Lung (tissue), 16 donors: ENCODE data around the gene KRT25. TPM values are rescaled to one million over a fixed set of nuclear protein-coding genes. Genes with fewer than 3 reads are reported as not detected.
A peak's percentile ranks its signal among the peaks of the same experiment; 100 is the strongest.

Source experiments
- ATAC-seq: fragments of 200-7000 bp; cut with Tn5 transposase; one replicate; pipeline ENCODE4 v1.9.1; 2020; ENCODE audit warnings: moderate number of reproducible peaks; ENCODE audit not compliant: insufficient read depth, low FRiP score
- DNase-seq, 3 donors: peaks; one replicate each; pipeline ENCODE4 v3.0.0-alpha.2; 2013 to 2017
- H3K27ac ChIP-seq, 2 donors: one replicate each; pipeline ENCODE4 v1.5.1; 2013; ENCODE audit warnings: mild to moderate bottlenecking in 2 of 2, moderate library complexity in 2 of 2, control low read depth in 1 of 2, inconsistent platforms in 1 of 2, low read depth in 1 of 2, low read length in 1 of 2
- H3K27me3 ChIP-seq, 3 donors: one replicate each; pipeline ENCODE4 v1.5.1; 2013; ENCODE audit warnings: low read length in 2 of 3; ENCODE audit not compliant: control insufficient read depth in 3 of 3, insufficient read depth in 3 of 3
- H3K36me3 ChIP-seq, 4 donors: one replicate each; pipeline ENCODE4 v1.5.1; 2013; ENCODE audit warnings: low read length in 4 of 4, mild to moderate bottlenecking in 1 of 4, moderate library complexity in 1 of 4; ENCODE audit not compliant: control insufficient read depth in 4 of 4, insufficient read depth in 4 of 4
- H3K4me1 ChIP-seq, 5 donors: one replicate each; pipeline ENCODE4 v1.5.1; 2013; ENCODE audit warnings: low read length in 5 of 5, mild to moderate bottlenecking in 2 of 5, moderate library complexity in 1 of 5; ENCODE audit not compliant: control insufficient read depth in 5 of 5, insufficient read depth in 5 of 5
- H3K4me3 ChIP-seq: one replicate; pipeline ENCODE4 v1.5.1; 2013; ENCODE audit warnings: mild to moderate bottlenecking, control low read depth, moderate library complexity
- H3K9ac ChIP-seq, 2 donors: one replicate each; pipeline ENCODE4 v1.5.1; 2013; ENCODE audit warnings: low read length in 2 of 2, control low read depth in 1 of 2; ENCODE audit not compliant: insufficient read depth in 1 of 2
- H3K9me3 ChIP-seq, 4 donors: one replicate each; pipeline ENCODE4 v1.5.1; 2013; ENCODE audit warnings: low read length in 3 of 4, mild to moderate bottlenecking in 1 of 4, moderate library complexity in 1 of 4; ENCODE audit not compliant: control insufficient read depth in 4 of 4, insufficient read depth in 3 of 4
- CTCF ChIP-seq: IDR thresholded peaks from 2 replicates; pipeline ENCODE4 v1.5.1; 2012; ENCODE audit warnings: mild to moderate bottlenecking; ENCODE audit errors: control extremely low read depth, extremely low read depth
- WGBS, 2 donors: extraction: QIAGEN DNeasy Blood & Tissue Kit; methylation state at CpG; one replicate each; pipeline ENCODE4 v1.1.7; 2013; 5-methylcytosine and 5-hydroxymethylcytosine counted together
- long read RNA-seq, 5 donors: transcript quantifications; one replicate each; lab custom pipeline, GENCODE V29; 2026
- polyA plus RNA-seq, 2 donors: library from polyadenylated mRNA; stranded (reverse); fragments of 200-250 nt; gene quantifications; one replicate each; pipeline ENCODE4 v1.2.1, GENCODE V29; 2013
- total RNA-seq, 2 donors: library from RNA; depleted of rRNA in 1 of 2; stranded (reverse); fragments of >200 nt in 1 of 2; gene quantifications; one replicate each; pipeline ENCODE4 v1.2.1, GENCODE V29; 2014 to 2021
- donor health status: control.
- donor health status: control.
- donor health status: Bipolar disorder and iron deficiency.
- donor health status: healthy.
- donor health status: DM: yes; HTN: yes; CAD: no.

KRT25 gene
- total RNA-seq (not detected), polyA plus RNA-seq (not detected)
- long read RNA-seq, donor 1, result 0 reads
- long read RNA-seq, donor 2, result 0 reads
- long read RNA-seq, donor 3, result 0 reads
- long read RNA-seq, donor 4, result 0 reads
- long read RNA-seq, donor 5, result 0 reads

GRCh38 chr17:40755231-40755630 lies at the start of gene KRT25:
Gene KRT25, minus strand, starts transcription at chr17:40755331. Its CDS starts 60 bp downstream, at chr17:40755271.
- TF ChIP-seq CTCF, result no peak
- no peaks in the 10 kb centered on the region for H3K9me3 ChIP-seq
- no peaks in the 10 kb centered on the region for H3K36me3 ChIP-seq
- peaks cover 0 to 3% (median 0%) of the 10 kb centered on the region in 3 donors for H3K27me3 ChIP-seq
- no peak within 1 kb of the TSS for H3K9ac ChIP-seq
- no peak within 1 kb of the TSS for H3K27ac ChIP-seq
- no peaks in the 10 kb centered on the region for H3K4me1 ChIP-seq
- 79 to 82% methylated on average over 4 of the region's 4 CpGs for WGBS, 2 donors
- H3K4me3 ChIP-seq, result no peak within 1 kb of the TSS
- DNase-seq (no peak), ATAC-seq (no peak)

GRCh38 chr17:40803617-40804082 lies 48.5 kb upstream of the KRT25 start:
- peaks cover 0 to 2% (median 0%) of the 10 kb centered on the region in 4 donors for H3K9me3 ChIP-seq
- no peaks in the 10 kb centered on the region for H3K36me3 ChIP-seq
- H3K4me1 ChIP-seq, result no peaks in the 10 kb centered on the region
- H3K27ac ChIP-seq, result no peak overlapping the region
- peak; percentile 82 for TF ChIP-seq CTCF
- DNase-seq (peak; percentile 66 to 77 (median 68)), ATAC-seq (peak; percentile 85)
- no peak overlapping the region for H3K4me3 ChIP-seq
- WGBS, 2 donors, result 14 to 17% methylated on average over 13 of the region's 13 CpGs
- H3K27me3 ChIP-seq, result peaks cover 0 to 46% (median 42%) of the 10 kb centered on the region in 3 donors
- no peak overlapping the region for H3K9ac ChIP-seq

- Histone ChIP-seq H3K9me3 (peaks cover 0 to under 1% (median 0%) of the 10 kb centered on the region in 4 donors), H3K27me3 (peaks cover 0 to 37% (median 31%) of the 10 kb centered on the region in 3 donors), H3K9ac (no peak overlapping the region), H3K4me3 (no peak overlapping the region), H3K4me1 (no peaks in the 10 kb centered on the region), H3K36me3 (no peaks in the 10 kb centered on the region), H3K27ac (no peak overlapping the region)
- TF ChIP-seq CTCF, result no peak
- 82 to 90% methylated on average over 2 of the region's 2 CpGs for WGBS, 2 donors
- no peak for DNase-seq
- ATAC-seq, result no peak
These were observed 46.0 kb upstream of the KRT25 start for GRCh38 chr17:40801157-40801556.

- no peaks in the 10 kb centered on the region for H3K4me1 ChIP-seq
- WGBS, 2 donors, result 50 to 70% methylated on average over 1 of the region's 1 CpG
- H3K36me3 ChIP-seq, result no peaks in the 10 kb centered on the region
- no peak overlapping the region for H3K27ac ChIP-seq
- no peaks in the 10 kb centered on the region for H3K9me3 ChIP-seq
- ATAC-seq, result no peak
- H3K4me3 ChIP-seq, result no peak overlapping the region
- DNase-seq, result no peak
- H3K9ac ChIP-seq, result no peak overlapping the region
- H3K27me3 ChIP-seq, result peaks cover 0 to 34% (median 26%) of the 10 kb centered on the region in 3 donors
- no peak for TF ChIP-seq CTCF
These were observed 45.2 kb upstream of the KRT25 start for GRCh38 chr17:40800381-40800780.
